ENCODE measurements around the gene ACTG1.

GRCh38 chr17:81534157-81535006 is 21.8 kb upstream of the ACTG1 start:
- TF ChIP-seq CTCF (IDR thresholded peaks at IDR 0.05) (no peak), POLR2AphosphoS5 (IDR thresholded peaks at IDR 0.05) (no peak)
